ENCODE data around the gene CST3. TPM values are rescaled to one million over a fixed set of nuclear protein-coding genes. Genes with fewer than 3 reads are reported as not detected.

Gene CST3
- total and polyA plus RNA-seq, 7 donors = 344 to 1,250 (median 693) TPM

GRCh38 chr20:23647346-23647745 lies 9.6 kb upstream of the CST3 start:
- H3K27me3 ChIP-seq = no peaks in the 10 kb centered on the region
- no peak overlapping the region for H3K4me3 ChIP-seq
- no peak for TF ChIP-seq CTCF (IDR thresholded peaks at IDR 0.05)
- intact Hi-C loops (cut with DNase I) = no loop called here
- no peaks in the 10 kb centered on the region for H3K9me3 ChIP-seq
- WGBS, 2 donors = 91 to 92% methylated on average over 2 of the region's 2 CpGs
- H3K4me1 ChIP-seq = peaks cover 0 to 7% (median 6%) of the 10 kb centered on the region in 4 donors
- H3K36me3 ChIP-seq = no peaks in the 10 kb centered on the region
- no peak for DNase-seq
- H3K27ac ChIP-seq = no peak overlapping the region

GRCh38 chr20:23646106-23646873 lies 8.5 kb upstream of the CST3 start:
- no peaks in the 10 kb centered on the region for H3K27me3 ChIP-seq
- peaks cover 0 to 18% (median 14%) of the 10 kb centered on the region in 4 donors for H3K4me1 ChIP-seq
- no peak for TF ChIP-seq POLR2AphosphoS5 (IDR thresholded peaks at IDR 0.05)
- no peak for TF ChIP-seq CTCF (IDR thresholded peaks at IDR 0.05)
- no peak for TF ChIP-seq EP300 (IDR thresholded peaks at IDR 0.05)
- no peak for TF ChIP-seq POLR2A (IDR thresholded peaks at IDR 0.05)
- WGBS, 2 donors = 61 to 71% methylated on average over 4 of the region's 4 CpGs
- intact Hi-C loops (cut with DNase I) = no loop called here
- no peaks in the 10 kb centered on the region for H3K36me3 ChIP-seq
- no peak overlapping the region for H3K27ac ChIP-seq
- no peaks in the 10 kb centered on the region for H3K9me3 ChIP-seq
- H3K4me3 ChIP-seq = no peak overlapping the region
- no peak for DNase-seq

- TF ChIP-seq POLR2AphosphoS5 (IDR thresholded peaks at IDR 0.05) = no peak
- no peak for TF ChIP-seq CTCF (IDR thresholded peaks at IDR 0.05)
- TF ChIP-seq EP300 (IDR thresholded peaks at IDR 0.05) = no peak
- no peak for TF ChIP-seq POLR2A (IDR thresholded peaks at IDR 0.05)
- H3K27me3 ChIP-seq = no peaks in the 10 kb centered on the region
- H3K27ac ChIP-seq = no peak overlapping the region
- no peak for DNase-seq
- intact Hi-C loops (cut with DNase I) = no loop called here
- peaks cover 0 to 21% (median 16%) of the 10 kb centered on the region in 4 donors for H3K4me1 ChIP-seq
- 70 to 85% methylated on average over 1 of the region's 1 CpG for WGBS, 2 donors
- H3K4me3 ChIP-seq = no peak overlapping the region
- H3K36me3 ChIP-seq = no peaks in the 10 kb centered on the region
- no peaks in the 10 kb centered on the region for H3K9me3 ChIP-seq
These were observed 7.8 kb upstream of the CST3 start for GRCh38 chr20:23645575-23645974.

GRCh38 chr20:23644164-23644563 lies 6.4 kb upstream of the CST3 start:
- H3K4me1 ChIP-seq = peaks cover 0 to 21% (median 16%) of the 10 kb centered on the region in 4 donors
- H3K36me3 ChIP-seq = no peaks in the 10 kb centered on the region
- H3K27me3 ChIP-seq = no peaks in the 10 kb centered on the region
- no peak overlapping the region for H3K27ac ChIP-seq
- WGBS, 2 donors = 95 to 96% methylated on average over 7 of the region's 7 CpGs
- H3K9me3 ChIP-seq = no peaks in the 10 kb centered on the region
- no peak for DNase-seq
- intact Hi-C loops (cut with DNase I) = no loop called here
- no peak for TF ChIP-seq POLR2AphosphoS5 (IDR thresholded peaks at IDR 0.05)
- TF ChIP-seq EP300 (IDR thresholded peaks at IDR 0.05) = no peak
- TF ChIP-seq CTCF (IDR thresholded peaks at IDR 0.05) = no peak
- TF ChIP-seq POLR2A (IDR thresholded peaks at IDR 0.05) = no peak
- H3K4me3 ChIP-seq = no peak overlapping the region

GRCh38 chr20:23643659-23644058 lies 5.9 kb upstream of the CST3 start:
- intact Hi-C loops (cut with DNase I) = no loop called here
- WGBS, 2 donors = 61 to 83% methylated on average over 6 of the region's 6 CpGs

More at GRCh38 chr20:23643659-23644058, 5.9 kb upstream of the CST3 start:
- Histone ChIP-seq H3K9me3 (no peaks in the 10 kb centered on the region), H3K4me3 (no peak overlapping the region), H3K4me1 (peaks cover 0 to 21% (median 16%) of the 10 kb centered on the region in 4 donors), H3K27me3 (no peaks in the 10 kb centered on the region), H3K27ac (no peak overlapping the region), H3K36me3 (no peaks in the 10 kb centered on the region)
- DNase-seq = no peak
- TF ChIP-seq POLR2AphosphoS5 (IDR thresholded peaks at IDR 0.05) (no peak), POLR2A (IDR thresholded peaks at IDR 0.05) (no peak), CTCF (IDR thresholded peaks at IDR 0.05) (no peak), EP300 (IDR thresholded peaks at IDR 0.05) (no peak)
